ENCODE data around the gene ELP2.
"Not testable (repeated sequence)": the region's sequence is repeated elsewhere in the genome, so short reads cannot be mapped to it uniquely, and the experiment has no call there.

DNA sequence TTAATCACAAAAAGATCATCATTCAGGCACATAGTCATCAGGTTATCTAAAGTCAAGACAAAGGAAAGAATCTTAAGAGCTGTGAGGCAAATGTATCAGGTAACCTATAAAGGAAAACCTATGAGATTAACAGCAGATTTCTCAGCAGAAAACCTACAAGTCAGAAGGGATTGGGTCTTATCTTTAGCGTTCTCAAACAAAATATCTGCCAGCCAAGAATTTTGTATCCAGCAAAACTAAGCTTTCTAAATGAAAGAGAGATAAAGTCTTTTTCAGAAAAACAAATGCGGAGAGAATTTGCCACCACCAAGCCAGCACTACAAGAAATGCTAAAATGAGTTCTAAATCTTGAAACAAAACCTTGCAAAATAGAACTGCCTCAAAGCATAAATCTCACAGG, 48.6 kb upstream of the ELP2 start:
- TF ChIP-seq CTCF (conservative IDR thresholded peaks at IDR 0.05; ENCODE audit: low read length); EZH2phosphoT487 (IDR thresholded peaks at IDR 0.05; ENCODE audit: borderline replicate concordance, low read depth, low read length): not testable (repeated sequence)

All from OCI-LY7 (cell line).